Measurements from ENCODE around the gene HDAC11.

The HDAC11 gene

GRCh38 chr3:13546667-13547171 lies 66.6 kb downstream of the HDAC11 start:
- in situ Hi-C loops (cut with HindIII; ENCODE audit: low pct_ligation_motif_present, low pct_unique_long_range_greater_than_20kb, low sequenced_read_pairs) = no loop called here
- no peak for DNase-seq

- in situ Hi-C loops (cut with HindIII; ENCODE audit: low pct_ligation_motif_present, low pct_unique_long_range_greater_than_20kb, low sequenced_read_pairs) = no loop called here
- DNase-seq = no peak
Observed at GRCh38 chr3:13547591-13548371, 67.7 kb downstream of the HDAC11 start.

GRCh38 chr3:13548696-13549622 lies 68.9 kb downstream of the HDAC11 start, which contains the start of gene FBLN2:
FBLN2 (plus strand) TSS chr3:13549125; CDS start chr3:13570356, 21,231 bp downstream.
- in situ Hi-C loops (cut with HindIII; ENCODE audit: low pct_ligation_motif_present, low pct_unique_long_range_greater_than_20kb, low sequenced_read_pairs) = no loop called here
- no peak for DNase-seq

- in situ Hi-C loops (cut with HindIII; ENCODE audit: low pct_ligation_motif_present, low pct_unique_long_range_greater_than_20kb, low sequenced_read_pairs) = no loop called here
- no peak for DNase-seq
Observed at GRCh38 chr3:13549623-13550422, 69.7 kb downstream of the HDAC11 start.

GRCh38 chr3:13550423-13550690 lies 70.3 kb downstream of the HDAC11 start:
- no peak for DNase-seq
- in situ Hi-C loops (cut with HindIII; ENCODE audit: low pct_ligation_motif_present, low pct_unique_long_range_greater_than_20kb, low sequenced_read_pairs) = no loop called here

- DNase-seq = no peak
- in situ Hi-C loops (cut with HindIII; ENCODE audit: low pct_ligation_motif_present, low pct_unique_long_range_greater_than_20kb, low sequenced_read_pairs) = no loop called here
Observed at GRCh38 chr3:13550791-13551360, 70.8 kb downstream of the HDAC11 start.

- in situ Hi-C loops (cut with HindIII; ENCODE audit: low pct_ligation_motif_present, low pct_unique_long_range_greater_than_20kb, low sequenced_read_pairs) = no loop called here
- no peak for DNase-seq
Observed at GRCh38 chr3:13552857-13553652, 72.9 kb downstream of the HDAC11 start.

GRCh38 chr3:13553686-13554085 lies 73.6 kb downstream of the HDAC11 start:
- DNase-seq = no peak
- in situ Hi-C loops (cut with HindIII; ENCODE audit: low pct_ligation_motif_present, low pct_unique_long_range_greater_than_20kb, low sequenced_read_pairs) = no loop called here

GRCh38 chr3:13555753-13556152 lies 75.6 kb downstream of the HDAC11 start:
- in situ Hi-C loops (cut with HindIII; ENCODE audit: low pct_ligation_motif_present, low pct_unique_long_range_greater_than_20kb, low sequenced_read_pairs) = no loop called here

More at GRCh38 chr3:13555753-13556152, 75.6 kb downstream of the HDAC11 start:
- DNase-seq = no peak
